IMR-90 (cell line): ENCODE results near the gene CACNA1G. TPM values are rescaled to one million over a fixed set of nuclear protein-coding genes. Genes with fewer than 3 reads are reported as not detected.

Source experiments
- ATAC-seq: fragments of 200-7000 bp; cut with Tn5 transposase; 2 replicates; pipeline ENCODE4 v1.9.1; 2020; ENCODE audit warnings: low read depth, mild to moderate bottlenecking, moderate library complexity
- BruUV-seq: library from RNA; stranded (reverse); fragments of 400-500 nt; replicated peaks from 2 replicates; lab custom pipeline; 2021; lab: Mats Ljungman, UMichigan
- CTCF ChIA-PET: fragments of 300-600 bp; formaldehyde crosslinking; extraction: SDS; loops from one replicate; lab custom pipeline; 2021; ENCODE audit warnings: antibody characterized with exemption; lab: Yijun Ruan, JAX
- POLR2A ChIA-PET: fragments of 300-600 bp; sonication (Branson Sonifier 250); formaldehyde crosslinking; loops from one replicate; lab custom pipeline; 2022; ENCODE audit warnings: antibody characterized with exemption; ENCODE audit not compliant: unreplicated experiment; lab: Charles Lee
- DNase-seq: peaks from one replicate; pipeline ENCODE4 v3.0.0; 2013
- H2AFZ ChIP-seq: replicated peaks from 2 replicates; pipeline ENCODE3; 2013; ENCODE audit warnings: low read length, mild to moderate bottlenecking; ENCODE audit not compliant: poor library complexity
- H2AK5ac ChIP-seq: 2 replicates; pipeline ENCODE4 v1.6.1; 2013; ENCODE audit warnings: low read depth, low read length, inconsistent platforms
- H2AK9ac ChIP-seq: replicated peaks from 2 replicates; pipeline ENCODE3; 2013; ENCODE audit warnings: mild to moderate bottlenecking, low read depth, low read length, moderate library complexity; ENCODE audit not compliant: poor library complexity
- H2BK120ac ChIP-seq: 2 replicates; pipeline ENCODE4 v1.6.1; 2013; ENCODE audit warnings: low read depth, low read length, inconsistent platforms
- H2BK15ac ChIP-seq: 3 replicates; pipeline ENCODE4 v1.6.1; 2013; ENCODE audit warnings: low read depth, low read length, inconsistent platforms
- H2BK20ac ChIP-seq: 2 replicates; pipeline ENCODE4 v1.6.1; 2013; ENCODE audit warnings: low read depth, mild to moderate bottlenecking, inconsistent platforms, low read length, moderate library complexity
- H2BK5ac ChIP-seq: 2 replicates; pipeline ENCODE4 v1.6.1; 2013; ENCODE audit warnings: mild to moderate bottlenecking, low read depth, low read length, inconsistent platforms; ENCODE audit not compliant: poor library complexity, severe bottlenecking
- H3K14ac ChIP-seq: replicated peaks from 2 replicates; pipeline ENCODE4 v1.6.1; 2013; ENCODE audit warnings: low read depth, low read length, inconsistent platforms
- H3K18ac ChIP-seq: 2 replicates; pipeline ENCODE4 v1.6.1; 2013; ENCODE audit warnings: low read depth, low read length, control low read depth
- H3K23ac ChIP-seq: 2 replicates; pipeline ENCODE4 v1.6.1; 2013; ENCODE audit warnings: low read depth, low read length, inconsistent platforms
- H3K27ac ChIP-seq: 2 replicates; pipeline ENCODE4 v1.5.1; 2013; ENCODE audit warnings: mild to moderate bottlenecking, control low read depth, low read length; ENCODE audit not compliant: insufficient read depth
- H3K27me3 ChIP-seq: 2 replicates; pipeline ENCODE4 v1.6.1; 2013; ENCODE audit warnings: low read length; ENCODE audit not compliant: control insufficient read depth, insufficient read depth
- H3K36me3 ChIP-seq: 2 replicates; pipeline ENCODE4 v1.6.1; 2013; ENCODE audit warnings: low read length, mixed read lengths; ENCODE audit not compliant: control insufficient read depth, insufficient read depth
- H3K4ac ChIP-seq: 2 replicates; pipeline ENCODE4 v1.6.1; 2013; ENCODE audit warnings: low read depth, low read length, inconsistent platforms
- H3K4me1 ChIP-seq: 2 replicates; pipeline ENCODE4 v1.6.1; 2013; ENCODE audit warnings: low read length, mixed read lengths; ENCODE audit not compliant: control insufficient read depth, insufficient read depth
- H3K4me2 ChIP-seq: 2 replicates; pipeline ENCODE4 v1.6.1; 2013; ENCODE audit warnings: low read depth, mild to moderate bottlenecking, control low read depth, low read length, moderate library complexity
- H3K4me3 ChIP-seq: 2 replicates; pipeline ENCODE4 v1.5.1; 2013; ENCODE audit warnings: low read depth, mild to moderate bottlenecking, control low read depth, low read length, moderate library complexity; ENCODE audit not compliant: insufficient read depth
- H3K56ac ChIP-seq: 2 replicates; pipeline ENCODE4 v1.6.1; 2013; ENCODE audit warnings: low read length, inconsistent platforms; ENCODE audit not compliant: insufficient read depth; ENCODE audit errors: extremely low read depth
- H3K79me1 ChIP-seq, 2 experiments: 2 replicates each; pipeline ENCODE4 v1.6.1; 2013; ENCODE audit warnings: low read length in 2 of 2, inconsistent platforms in 1 of 2, low read depth in 1 of 2
- H3K9ac ChIP-seq: 2 replicates; pipeline ENCODE4 v1.6.1; 2013; ENCODE audit warnings: low read depth, low read length, control low read depth
- H3K9me1 ChIP-seq: 2 replicates; pipeline ENCODE4 v1.6.1; 2013; ENCODE audit warnings: low read length, inconsistent platforms; ENCODE audit not compliant: insufficient read depth
- H3K9me3 ChIP-seq: 2 replicates; pipeline ENCODE4 v1.6.1; 2013; ENCODE audit warnings: low read length; ENCODE audit not compliant: control insufficient read depth, insufficient read depth
- H4K20me1 ChIP-seq: 2 replicates; pipeline ENCODE4 v1.6.1; 2013; ENCODE audit warnings: low read length, inconsistent platforms; ENCODE audit not compliant: insufficient read depth
- H4K5ac ChIP-seq: 2 replicates; pipeline ENCODE4 v1.6.1; 2013; ENCODE audit warnings: mild to moderate bottlenecking, low read depth, low read length, control low read depth
- H4K8ac ChIP-seq, 2 experiments: 2 replicates each; pipeline ENCODE4 v1.6.1; 2013; ENCODE audit warnings: low read depth in 2 of 2, low read length in 2 of 2, control low read depth in 1 of 2, inconsistent platforms in 1 of 2
- H4K91ac ChIP-seq: 2 replicates; pipeline ENCODE4 v1.6.1; 2013; ENCODE audit warnings: low read depth, low read length, inconsistent platforms; ENCODE audit not compliant: insufficient read depth
- MAFK ChIP-seq: IDR thresholded peaks from 2 replicates; pipeline ENCODE4 v1.6.1; 2012; ENCODE audit warnings: low read depth, low read length, improper control_type of control experiment
- USF2 ChIP-seq: fragments of 150-350 bp; IDR thresholded peaks from 2 replicates; pipeline ENCODE4 v1.6.1; 2017; ENCODE audit warnings: mild to moderate bottlenecking, antibody characterized with exemption, low read length, low read depth
- WGBS, 2 experiments: methylation state at CpG; one replicate each; pipeline versions ENCODE4 v1.1.5 to v1.1.7; 2013; ENCODE audit warnings: missing lambda C conversion rate in 2 of 2; ENCODE audit not compliant: insufficient read length in 1 of 2; ENCODE audit errors: extremely low coverage in 2 of 2; 5-methylcytosine and 5-hydroxymethylcytosine counted together
- dilution Hi-C: fragments of 300-500 bp; cut with HindIII; formaldehyde crosslinking; loops from one replicate; pipeline ENCODE4 v1.14.3; 2018; ENCODE audit warnings: low sequenced_read_pairs; ENCODE audit not compliant: unreplicated experiment
- in situ Hi-C: fragments of 300-500 bp; cut with MboI; formaldehyde crosslinking; loops from 3 replicates; pipeline ENCODE4 v1.14.3; 2019; ENCODE audit warnings: low sequenced_read_pairs, inconsistent platforms, mixed read lengths
- intact Hi-C: fragments of 100-400 bp; cut with micrococcal nuclease; formaldehyde crosslinking; loops from 2 replicates; pipeline ENCODE4 v1.10.0; 2022
- polyA plus RNA-seq, 3 experiments: library from polyadenylated mRNA; depleted of rRNA; stranded (reverse); fragments of >200 nt; gene quantifications; 2 replicates each; pipeline ENCODE4 v1.2.3, GENCODE V29; 2012; ENCODE audit warnings: low replicate concordance in 1 of 3
- total RNA-seq: library from RNA; depleted of rRNA; stranded (reverse); fragments of >200 nt; gene quantifications from 2 replicates; pipeline ENCODE4 v1.2.3, GENCODE V29; 2012

Gene CACNA1G
- total and polyA plus RNA-seq, 2 of the 4 experiments (the other 2 are of a cell fraction): under 0.01 to 0.03 TPM

GRCh38 chr17:50618300-50618699, 57.8 kb downstream of the CACNA1G start:
- DNase-seq (peak; percentile 21), ATAC-seq (no peak; the same call in 1 of the 2 replicates)
- WGBS, 2 experiments: no CpG with 5 or more reads among the region's 4 CpGs
- Histone ChIP-seq H4K8ac (no peak overlapping the region), H2BK5ac (no peak overlapping the region), H3K14ac (no peak overlapping the region; the same call in 1 of the 2 replicates), H2BK120ac (no peak overlapping the region), H3K36me3 (no peaks in the 10 kb centered on the region), H3K9ac (no peak overlapping the region), H4K5ac (no peak overlapping the region), H2AK9ac (peak overlapping the region; percentile 79), H4K91ac (no peak overlapping the region), H2BK20ac (no peak overlapping the region), H4K20me1 (no peaks in the 10 kb centered on the region), H2AK5ac (peak overlapping the region; percentile 47), H3K4me1 (peaks cover 2% of the 10 kb centered on the region), H2AFZ (no peak overlapping the region), H3K56ac (no peak overlapping the region), H3K79me1 (no peaks in the 10 kb centered on the region), H3K9me1 (peaks cover 6% of the 10 kb centered on the region; the same call in 1 of the 2 replicates), H3K4ac (no peak overlapping the region), H3K4me3 (no peak overlapping the region), H3K23ac (no peak overlapping the region), H3K4me2 (no peak overlapping the region), H3K18ac (no peak overlapping the region), H2BK15ac (no peak overlapping the region), H3K27me3 (no peaks in the 10 kb centered on the region; the same call in 1 of the 2 replicates), H3K9me3 (no peaks in the 10 kb centered on the region), H3K27ac (no peak overlapping the region)
- in situ Hi-C loops: no loop called here
- intact Hi-C loops: no loop called here
- ChIA-PET CTCF (no interaction called here), POLR2A (no interaction called here)
- TF ChIP-seq MAFK: no peak
- TF ChIP-seq USF2: peak; percentile 25; the same call in 1 of the 2 replicates
- BruUV-seq: no TSS peak
- dilution Hi-C loops: no loop called here
